Ovary (tissue), 3 donors: ENCODE data around the gene PHEX.

Source experiments
- CTCF ChIP-seq, 3 donors: fragments of 450-650 bp in 2 of 3; fragments of 200-600 bp in 1 of 3; IDR thresholded peaks; one replicate each; pipeline versions ENCODE4 v1.5.1 to v1.8.0; 2016 to 2022; ENCODE audit warnings: antibody characterized with exemption in 3 of 3, mild to moderate bottlenecking in 1 of 3
- EP300 ChIP-seq: sonication (generic); formaldehyde crosslinking; IDR thresholded peaks from one replicate; pipeline ENCODE4 v1.6.1; 2017; ENCODE audit warnings: antibody characterized with exemption
- donor health status: DM: no; HTN: no; CAD: no.

- TF ChIP-seq CTCF (IDR thresholded peaks at IDR 0.05): no peak
- TF ChIP-seq EP300: no peak
Measured at GRCh38 chrX:22300130-22300529, 268.0 kb downstream of the PHEX start.
